ENCODE data around the gene C1D.
A peak's percentile ranks its signal among the peaks of the same experiment; 100 is the strongest.

DNA sequence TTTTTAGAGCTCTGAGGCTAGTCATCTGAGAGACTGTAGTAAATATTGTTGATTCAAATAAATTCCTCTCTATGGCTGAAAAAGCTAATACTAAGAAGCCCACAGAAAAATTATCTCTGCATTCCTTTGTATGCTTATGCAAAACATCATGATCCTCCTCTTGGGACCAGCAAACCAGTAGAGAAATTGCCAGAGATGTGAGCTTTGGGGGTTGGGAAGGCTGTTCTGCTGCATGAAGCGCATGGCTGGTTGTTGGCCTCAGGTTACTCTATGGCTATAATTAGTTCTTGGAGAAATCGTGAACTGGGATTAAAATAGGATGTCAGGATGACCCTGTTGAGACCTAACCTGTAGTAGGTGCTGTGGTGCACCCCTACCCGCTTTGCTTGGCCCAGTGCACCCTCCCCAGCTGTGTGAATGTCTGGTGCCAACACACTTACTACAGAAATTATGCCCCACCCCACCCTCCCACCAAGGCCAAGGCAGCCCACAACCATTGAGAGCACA lies 35.5 kb upstream of the C1D start:
- TF ChIP-seq EZH2 (IDR thresholded peaks at IDR 0.05; ENCODE audit: low read depth, unreplicated experiment) (no peak), CTCF (conservative IDR thresholded peaks at IDR 0.05; ENCODE audit: low read depth in 2 of 2) (peak in 1 of 2 experiments; percentile 33; a peak in 2 of 4 replicates), REST (IDR thresholded peaks at IDR 0.05; ENCODE audit: unreplicated experiment) (no peak), CREB1 (CRISPR knock-in tag; IDR thresholded peaks at IDR 0.05; ENCODE audit: low read depth) (no peak)

All from GM23338 (cell line).